ENCODE measurements around the gene RAB30. TPM values are rescaled to one million over a fixed set of nuclear protein-coding genes. Genes with fewer than 3 reads are reported as not detected.
"Not testable (repeated sequence)": the region's sequence is repeated elsewhere in the genome, so short reads cannot be mapped to it uniquely, and the experiment has no call there.

RAB30 gene
- total RNA-seq, 1 experiment from 2014 or later, result 6.2 TPM

- DNase-seq, result no peak
- Histone ChIP-seq H3K4me3 (ENCODE audit: insufficient read depth, low read depth, low read length) (no peak overlapping the region), H3K27me3 (ENCODE audit: control insufficient read depth, insufficient read depth, low read length) (no peaks in the 10 kb centered on the region), H3K36me3 (replicated peaks; ENCODE audit: control insufficient read depth, insufficient read depth, low read length) (no peaks in the 10 kb centered on the region)
These were observed 111.5 kb downstream of the RAB30 start for GRCh38 chr11:82959987-82960778.

DNA sequence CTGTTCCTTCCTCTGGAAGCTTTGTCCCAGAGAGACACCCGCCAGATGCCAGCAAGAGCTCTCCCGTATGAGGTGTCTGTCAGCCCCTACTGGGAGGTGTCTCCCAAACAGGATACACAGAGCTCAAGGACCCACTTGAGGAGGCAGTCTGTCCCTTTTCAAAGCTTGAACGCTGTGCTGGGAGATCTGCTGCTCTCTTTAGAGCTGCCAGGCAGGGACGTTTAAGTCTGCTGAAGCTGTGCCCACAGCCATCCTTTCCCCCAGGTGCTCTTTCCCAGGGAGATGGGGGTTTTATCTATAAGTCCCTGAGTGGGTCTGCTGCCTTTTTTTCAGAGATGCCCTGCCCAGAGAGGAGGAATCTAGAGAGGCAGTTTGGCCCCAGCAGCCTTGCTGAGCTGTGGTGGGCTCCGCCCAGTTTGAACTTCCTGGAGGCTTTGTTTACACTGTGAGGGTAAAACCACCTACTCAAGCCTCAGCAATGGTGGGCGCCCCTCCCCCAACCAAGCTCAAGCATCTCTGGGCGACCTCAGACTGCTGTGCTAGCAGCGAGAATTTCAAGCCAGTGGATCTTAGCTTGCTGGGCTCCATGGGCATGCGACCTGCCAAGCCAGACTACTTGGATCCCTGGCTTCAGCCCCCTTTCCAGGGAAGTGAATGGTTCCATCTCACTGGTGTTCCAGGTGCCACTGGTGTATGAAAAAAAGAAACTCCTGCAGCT, 115.8 kb downstream of the RAB30 start:
- H3K4me3 ChIP-seq (ENCODE audit: insufficient read depth, low read depth, low read length); H3K27me3 ChIP-seq (ENCODE audit: control insufficient read depth, insufficient read depth, low read length); DNase-seq; H3K36me3 ChIP-seq (replicated peaks; ENCODE audit: control insufficient read depth, insufficient read depth, low read length): not testable (repeated sequence)

- DNase-seq; H3K27me3 ChIP-seq (ENCODE audit: control insufficient read depth, insufficient read depth, low read length); H3K36me3 ChIP-seq (replicated peaks; ENCODE audit: control insufficient read depth, insufficient read depth, low read length); H3K4me3 ChIP-seq (ENCODE audit: insufficient read depth, low read depth, low read length): not testable (repeated sequence)
These were observed 121.2 kb downstream of the RAB30 start for GRCh38 chr11:82950502-82950901.

- Histone ChIP-seq H3K27me3 (ENCODE audit: control insufficient read depth, insufficient read depth, low read length) (no peaks in the 10 kb centered on the region), H3K36me3 (replicated peaks; ENCODE audit: control insufficient read depth, insufficient read depth, low read length) (no peaks in the 10 kb centered on the region), H3K4me3 (ENCODE audit: insufficient read depth, low read depth, low read length) (no peak overlapping the region)
- DNase-seq, result no peak
These were observed 122.3 kb downstream of the RAB30 start for GRCh38 chr11:82949352-82949751.

- H3K27me3 ChIP-seq (ENCODE audit: control insufficient read depth, insufficient read depth, low read length), result no peaks in the 10 kb centered on the region
- no peak overlapping the region for H3K4me3 ChIP-seq (ENCODE audit: insufficient read depth, low read depth, low read length)
- DNase-seq, result no peak
- no peaks in the 10 kb centered on the region for H3K36me3 ChIP-seq (replicated peaks; ENCODE audit: control insufficient read depth, insufficient read depth, low read length)
These were observed 126.0 kb downstream of the RAB30 start for GRCh38 chr11:82945682-82946081.

GRCh38 chr11:82945041-82945440, 126.7 kb downstream of the RAB30 start:
- not testable (repeated sequence) for H3K36me3 ChIP-seq (replicated peaks; ENCODE audit: control insufficient read depth, insufficient read depth, low read length); H3K4me3 ChIP-seq (ENCODE audit: insufficient read depth, low read depth, low read length); DNase-seq; H3K27me3 ChIP-seq (ENCODE audit: control insufficient read depth, insufficient read depth, low read length)

DNA sequence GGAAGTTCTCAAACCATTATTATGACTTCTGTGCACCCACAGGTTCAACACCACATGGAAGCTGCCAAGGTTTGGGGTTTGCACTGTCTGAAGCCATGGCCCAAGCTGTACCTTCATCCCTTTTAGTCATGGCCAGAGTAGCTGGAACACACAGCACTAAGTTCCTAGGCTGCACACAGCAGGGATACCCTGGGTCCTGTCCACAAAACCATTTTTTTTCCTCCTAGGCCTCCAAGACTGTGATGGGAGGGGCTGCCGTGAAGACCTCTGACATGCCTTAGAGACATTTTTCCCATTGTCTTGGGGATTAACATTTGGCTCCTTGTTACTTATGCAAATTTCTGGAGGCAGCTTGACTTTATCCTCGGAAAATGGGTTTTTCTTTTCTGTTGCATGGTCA, 127.5 kb downstream of the RAB30 start:
- Histone ChIP-seq H3K36me3 (replicated peaks; ENCODE audit: control insufficient read depth, insufficient read depth, low read length) (no peaks in the 10 kb centered on the region), H3K27me3 (ENCODE audit: control insufficient read depth, insufficient read depth, low read length) (no peaks in the 10 kb centered on the region), H3K4me3 (ENCODE audit: insufficient read depth, low read depth, low read length) (no peak overlapping the region)
- no peak for DNase-seq

GRCh38 chr11:82943430-82943829, 128.3 kb downstream of the RAB30 start:
- DNase-seq; H3K4me3 ChIP-seq (ENCODE audit: insufficient read depth, low read depth, low read length); H3K36me3 ChIP-seq (replicated peaks; ENCODE audit: control insufficient read depth, insufficient read depth, low read length); H3K27me3 ChIP-seq (ENCODE audit: control insufficient read depth, insufficient read depth, low read length): not testable (repeated sequence)

GRCh38 chr11:82942376-82942775, 129.3 kb downstream of the RAB30 start:
- H3K27me3 ChIP-seq (ENCODE audit: control insufficient read depth, insufficient read depth, low read length), result no peaks in the 10 kb centered on the region
- H3K36me3 ChIP-seq (replicated peaks; ENCODE audit: control insufficient read depth, insufficient read depth, low read length), result no peaks in the 10 kb centered on the region
- no peak for DNase-seq
- no peak overlapping the region for H3K4me3 ChIP-seq (ENCODE audit: insufficient read depth, low read depth, low read length)

- Histone ChIP-seq H3K27me3 (ENCODE audit: control insufficient read depth, insufficient read depth, low read length) (no peaks in the 10 kb centered on the region), H3K36me3 (replicated peaks; ENCODE audit: control insufficient read depth, insufficient read depth, low read length) (peaks cover 2% of the 10 kb centered on the region), H3K4me3 (ENCODE audit: insufficient read depth, low read depth, low read length) (no peak overlapping the region)
- no peak for DNase-seq
These were observed 132.2 kb downstream of the RAB30 start for GRCh38 chr11:82939456-82939855.

- H3K36me3 ChIP-seq (replicated peaks; ENCODE audit: control insufficient read depth, insufficient read depth, low read length), result peaks cover 2% of the 10 kb centered on the region
- no peak overlapping the region for H3K4me3 ChIP-seq (ENCODE audit: insufficient read depth, low read depth, low read length)
- no peaks in the 10 kb centered on the region for H3K27me3 ChIP-seq (ENCODE audit: control insufficient read depth, insufficient read depth, low read length)
- DNase-seq, result no peak
These were observed 134.1 kb downstream of the RAB30 start for GRCh38 chr11:82937554-82937953.

- no peaks in the 10 kb centered on the region for H3K27me3 ChIP-seq (ENCODE audit: control insufficient read depth, insufficient read depth, low read length)
- DNase-seq, result no peak
These were observed 135.4 kb downstream of the RAB30 start for GRCh38 chr11:82936261-82936660.

DNA sequence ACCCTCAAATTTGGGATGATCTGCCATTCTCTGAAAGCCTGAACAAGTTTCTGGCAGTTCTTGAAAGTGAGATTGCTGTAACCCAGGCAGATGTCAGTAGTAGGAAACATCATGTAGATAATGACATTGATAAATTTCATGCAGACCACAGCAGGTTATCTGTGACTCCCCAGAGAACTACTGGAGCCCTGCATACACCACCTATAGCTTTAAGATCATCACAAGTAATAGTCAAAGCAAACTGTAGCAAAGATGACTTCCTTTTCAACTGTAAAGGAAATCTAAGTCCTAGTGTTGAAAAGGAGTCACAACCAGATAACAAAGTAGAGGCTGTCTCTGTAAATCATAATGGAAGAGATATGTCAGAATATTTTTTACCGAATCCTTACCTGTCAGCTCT, 139.1 kb downstream of the RAB30 start:
- Histone ChIP-seq H3K27me3 (ENCODE audit: control insufficient read depth, insufficient read depth, low read length) (no peaks in the 10 kb centered on the region), H3K36me3 (replicated peaks; ENCODE audit: control insufficient read depth, insufficient read depth, low read length) (peaks cover 9% of the 10 kb centered on the region), H3K4me3 (ENCODE audit: insufficient read depth, low read depth, low read length) (no peak overlapping the region)
- no peak for DNase-seq

More at GRCh38 chr11:82936261-82936660, 135.4 kb downstream of the RAB30 start:
- Histone ChIP-seq H3K4me3 (ENCODE audit: insufficient read depth, low read depth, low read length) (no peak overlapping the region), H3K36me3 (replicated peaks; ENCODE audit: control insufficient read depth, insufficient read depth, low read length) (peaks cover 9% of the 10 kb centered on the region)

GRCh38 chr11:82930734-82931133, 141.0 kb downstream of the RAB30 start:
- no peaks in the 10 kb centered on the region for H3K27me3 ChIP-seq (ENCODE audit: control insufficient read depth, insufficient read depth, low read length)
- DNase-seq, result no peak
- peaks cover 9% of the 10 kb centered on the region for H3K36me3 ChIP-seq (replicated peaks; ENCODE audit: control insufficient read depth, insufficient read depth, low read length)
- no peak overlapping the region for H3K4me3 ChIP-seq (ENCODE audit: insufficient read depth, low read depth, low read length)

GRCh38 chr11:82930229-82930628, 141.5 kb downstream of the RAB30 start:
- no peak for DNase-seq
- H3K27me3 ChIP-seq (ENCODE audit: control insufficient read depth, insufficient read depth, low read length), result no peaks in the 10 kb centered on the region
- H3K4me3 ChIP-seq (ENCODE audit: insufficient read depth, low read depth, low read length), result no peak overlapping the region
- peaks cover 9% of the 10 kb centered on the region for H3K36me3 ChIP-seq (replicated peaks; ENCODE audit: control insufficient read depth, insufficient read depth, low read length)

Data from H7 (cell line).